ENCODE results near the gene DNAH6.

GRCh38 chr2:84788027-84788426 is 271.7 kb downstream of the DNAH6 start:
- no peak for TF ChIP-seq ETV6 (conservative IDR thresholded peaks at IDR 0.05 in 1 of 2, IDR thresholded peaks at IDR 0.05 in 1 of 2; ENCODE audit: borderline replicate concordance in 1 of 2, low read depth in 1 of 2)
- no peak for TF ChIP-seq CTCF (IDR thresholded peaks at IDR 0.05 in 2 of 3, conservative IDR thresholded peaks at IDR 0.05 in 1 of 3; ENCODE audit: control insufficient read depth in 2 of 3, extremely low read depth in 1 of 3, insufficient read depth in 1 of 3, low read depth in 3 of 3, low read length in 3 of 3)
- no peak for TF ChIP-seq RCOR1 (conservative IDR thresholded peaks at IDR 0.05; ENCODE audit: low read depth, low read length)
- no peak for TF ChIP-seq STAT3 (IDR thresholded peaks at IDR 0.05; ENCODE audit: low read depth, low read length)
- no peak for TF ChIP-seq RFX5 (IDR thresholded peaks at IDR 0.05; ENCODE audit: low read depth, low read length)
- TF ChIP-seq TAF1 (IDR thresholded peaks at IDR 0.05; ENCODE audit: borderline replicate concordance, low read depth, low read length): no peak
- TF ChIP-seq JUND (IDR thresholded peaks at IDR 0.05; ENCODE audit: low read depth, low read length): no peak
- no peak for TF ChIP-seq POLR2AphosphoS5 (IDR thresholded peaks at IDR 0.05; ENCODE audit: low read length)
- TF ChIP-seq EZH2 (IDR thresholded peaks at IDR 0.05; ENCODE audit: borderline replicate concordance, control insufficient read depth, low read depth, low read length): no peak
- no peak for TF ChIP-seq ATF2 (IDR thresholded peaks at IDR 0.05; ENCODE audit: low read length)
- no peak for TF ChIP-seq EP300 (IDR thresholded peaks at IDR 0.05; ENCODE audit: borderline replicate concordance in 1 of 2, control insufficient read depth in 1 of 2, low read depth in 2 of 2, low read length in 2 of 2)
- TF ChIP-seq, protein P1, sequence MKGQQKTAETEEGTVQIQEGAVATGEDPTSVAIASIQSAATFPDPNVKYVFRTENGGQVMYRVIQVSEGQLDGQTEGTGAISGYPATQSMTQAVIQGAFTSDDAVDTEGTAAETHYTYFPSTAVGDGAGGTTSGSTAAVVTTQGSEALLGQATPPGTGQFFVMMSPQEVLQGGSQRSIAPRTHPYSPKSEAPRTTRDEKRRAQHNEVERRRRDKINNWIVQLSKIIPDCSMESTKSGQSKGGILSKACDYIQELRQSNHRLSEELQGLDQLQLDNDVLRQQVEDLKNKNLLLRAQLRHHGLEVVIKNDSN (IDR thresholded peaks at IDR 0.05; ENCODE audit: borderline replicate concordance, extremely low read length, insufficient read depth, low read depth, low read length): no peak
- no peak for TF ChIP-seq SP1 (IDR thresholded peaks at IDR 0.05; ENCODE audit: low read depth, low read length)
- no peak for TF ChIP-seq MXI1 (IDR thresholded peaks at IDR 0.05; ENCODE audit: low read depth, low read length)

Measured in GM12878 (cell line).